ENCODE data around the gene RCOR1.

GRCh38 chr14:102602421-102603292, 10.2 kb downstream of the RCOR1 start:
- TF ChIP-seq CTCF (IDR thresholded peaks at IDR 0.05) (no peak), JUN (IDR thresholded peaks at IDR 0.05) (no peak), E2F6 (IDR thresholded peaks at IDR 0.05; ENCODE audit: borderline replicate concordance, low read depth) (no peak)

Measured in A549 (cell line).